IPS DF 4.7 (cell line): ENCODE results near the gene MAD1L1.

Experiments used
- DNase-seq: peaks from one replicate; pipeline ENCODE4 v3.0.0-alpha.2; 2013; ENCODE audit warnings: low spot score; ENCODE audit errors: extremely low read depth

The MAD1L1 gene

GRCh38 chr7:2219136-2219535 lies 13.6 kb downstream of the MAD1L1 start:
- DNase-seq: no peak

- DNase-seq: no peak
Observed at GRCh38 chr7:2218444-2218785, 14.3 kb downstream of the MAD1L1 start.

- no peak for DNase-seq
Observed at GRCh38 chr7:2217716-2218443, 14.9 kb downstream of the MAD1L1 start.

GRCh38 chr7:2217206-2217605 lies 15.5 kb downstream of the MAD1L1 start:
- DNase-seq: no peak

- DNase-seq: no peak
Observed at GRCh38 chr7:2215851-2216250, 16.9 kb downstream of the MAD1L1 start.

GRCh38 chr7:2214636-2215035 lies 18.1 kb downstream of the MAD1L1 start:
- no peak for DNase-seq

GRCh38 chr7:2213551-2214215 lies 19.1 kb downstream of the MAD1L1 start:
- no peak for DNase-seq

- no peak for DNase-seq
Observed at GRCh38 chr7:2212906-2213305, 19.8 kb downstream of the MAD1L1 start.

- no peak for DNase-seq
Observed at GRCh38 chr7:2211926-2212325, 20.8 kb downstream of the MAD1L1 start.

- no peak for DNase-seq
Observed at GRCh38 chr7:2211259-2211880, 21.4 kb downstream of the MAD1L1 start.

GRCh38 chr7:2210551-2211258 lies 22.0 kb downstream of the MAD1L1 start:
- DNase-seq: no peak

- no peak for DNase-seq
Observed at GRCh38 chr7:2209961-2210323, 22.8 kb downstream of the MAD1L1 start.

- DNase-seq: no peak
Observed at GRCh38 chr7:2209146-2209960, 23.4 kb downstream of the MAD1L1 start.

- no peak for DNase-seq
Observed at GRCh38 chr7:2208712-2209111, 24.0 kb downstream of the MAD1L1 start.

- DNase-seq: no peak
Observed at GRCh38 chr7:2205036-2205780, 27.5 kb downstream of the MAD1L1 start.

- DNase-seq: no peak
Observed at GRCh38 chr7:2204446-2204845, 28.3 kb downstream of the MAD1L1 start.

- no peak for DNase-seq
Observed at GRCh38 chr7:2203766-2204300, 28.9 kb downstream of the MAD1L1 start.

GRCh38 chr7:2202901-2203765 lies 29.6 kb downstream of the MAD1L1 start:
- no peak for DNase-seq

GRCh38 chr7:2202361-2202761 lies 30.4 kb downstream of the MAD1L1 start:
- DNase-seq: no peak
